Transverse colon (tissue), 4 donors: Measurements from ENCODE around the gene ME1. TPM values are rescaled to one million over a fixed set of nuclear protein-coding genes. Genes with fewer than 3 reads are reported as not detected.

Experiments used
- DNase-seq: peaks from one replicate; pipeline ENCODE4 v3.0.0-alpha.2; 2019
- H3K27ac ChIP-seq, 4 donors: fragments of 200-600 bp; sonication (generic); 2 replicates each; pipeline ENCODE4 v1.5.1; 2016 to 2018; ENCODE audit warnings: inconsistent platforms in 4 of 4
- H3K27me3 ChIP-seq: fragments of 200-600 bp; sonication (generic); 2 replicates; pipeline ENCODE4 v1.5.1; 2017; ENCODE audit warnings: inconsistent platforms
- H3K36me3 ChIP-seq, 4 donors: fragments of 200-600 bp; sonication (generic); 2 replicates each; pipeline ENCODE4 v1.5.1; 2017 to 2019; ENCODE audit warnings: inconsistent platforms in 4 of 4
- H3K4me1 ChIP-seq, 4 donors: fragments of 200-600 bp; sonication (generic); 2 replicates each; pipeline ENCODE4 v1.5.1; 2017 to 2020; ENCODE audit warnings: inconsistent platforms in 4 of 4
- H3K4me3 ChIP-seq, 4 donors: fragments of 200-600 bp; sonication (generic); 1 replicate in 1 of 4; 2 replicates in 3 of 4; pipeline versions ENCODE4 v1.5.1 to v1.6.1; 2017 to 2019; ENCODE audit warnings: inconsistent platforms in 4 of 4
- H3K9me3 ChIP-seq, 2 donors: fragments of 200-600 bp; sonication (generic); 2 replicates each; pipeline ENCODE4 v1.5.1; 2017 to 2019; ENCODE audit warnings: inconsistent platforms in 2 of 2
- CTCF ChIP-seq, 5 experiments: fragments of 200-600 bp in 3 of 5; fragments of 450-650 bp in 2 of 5; sonication (generic) in 3 of 5; IDR thresholded peaks; 1 replicate in 2 of 5; 2 replicates in 3 of 5; pipeline ENCODE4 v1.5.1; 2016 to 2017; ENCODE audit warnings: antibody characterized with exemption in 5 of 5, inconsistent platforms in 3 of 5, mild to moderate bottlenecking in 2 of 5, moderate library complexity in 1 of 5
- EP300 ChIP-seq: sonication (generic); formaldehyde crosslinking; IDR thresholded peaks from one replicate; pipeline ENCODE4 v1.6.1; 2017; ENCODE audit warnings: antibody characterized with exemption, low read depth
- POLR2A ChIP-seq: fragments of 450-650 bp; IDR thresholded peaks from one replicate; pipeline ENCODE4 v1.6.1; 2016; ENCODE audit warnings: antibody characterized with exemption, mild to moderate bottlenecking, moderate library complexity
- POLR2AphosphoS5 ChIP-seq, 3 donors: sonication (generic); formaldehyde crosslinking; IDR thresholded peaks; one replicate each; pipeline ENCODE4 v1.6.1; 2016; ENCODE audit warnings: antibody characterized with exemption in 3 of 3
- whole genome bisulfite sequencing, 2 donors: methylation state at CpG; one replicate each; pipeline ENCODE4 v1.1.5; 2018; ENCODE audit warnings: low coverage in 1 of 2; 5-methylcytosine and 5-hydroxymethylcytosine counted together
- in situ Hi-C, 4 donors: fragments of 200-750 bp; cut with MboI; loops; one replicate each; pipeline versions ENCODE4 v1.15.0 to v1.15.1; 2017; ENCODE audit warnings: low sequenced_read_pairs in 3 of 4, low pct_ligation_motif_present in 1 of 4, low pct_unique_long_range_greater_than_20kb in 1 of 4
- intact Hi-C: fragments of 100-400 bp; cut with DNase I; formaldehyde crosslinking; loops from one replicate; pipeline ENCODE4 v1.15.1; 2023; ENCODE audit warnings: low total_unique reads
- total RNA-seq, 4 donors: library from RNA; depleted of rRNA; stranded (reverse); fragments of >200 nt; gene quantifications; one replicate each; pipeline ENCODE4 v1.1.0, GENCODE V29; 2016

Gene ME1
- total RNA-seq, 4 donors from 2014 or later, result 1.9 to 36.6 (median 6.0) TPM

GRCh38 chr6:83311231-83311630 lies 119.6 kb downstream of the ME1 start:
- no peaks in the 10 kb centered on the region for H3K36me3 ChIP-seq
- no peak for TF ChIP-seq EP300
- no peak for TF ChIP-seq CTCF (IDR thresholded peaks at IDR 0.05)
- no peak for TF ChIP-seq POLR2A
- TF ChIP-seq POLR2AphosphoS5 (IDR thresholded peaks at IDR 0.05), result no peak
- H3K4me3 ChIP-seq, result no peak overlapping the region
- DNase-seq, result no peak
- intact Hi-C loops, result no loop called here
- WGBS, 2 donors, result 83 to 88% methylated on average over 1 of the region's 1 CpG
- no peaks in the 10 kb centered on the region for H3K27me3 ChIP-seq
- no peaks in the 10 kb centered on the region for H3K9me3 ChIP-seq
- no peak overlapping the region for H3K27ac ChIP-seq
- no peaks in the 10 kb centered on the region for H3K4me1 ChIP-seq
- in situ Hi-C loops, result no loop called here

GRCh38 chr6:83310046-83310445 lies 120.8 kb downstream of the ME1 start:
- intact Hi-C loops, result no loop called here
- TF ChIP-seq EP300, result no peak
- TF ChIP-seq CTCF (IDR thresholded peaks at IDR 0.05), result no peak
- TF ChIP-seq POLR2AphosphoS5 (IDR thresholded peaks at IDR 0.05), result no peak
- TF ChIP-seq POLR2A, result no peak
- no peak overlapping the region for H3K4me3 ChIP-seq
- DNase-seq, result no peak
- no peaks in the 10 kb centered on the region for H3K36me3 ChIP-seq
- H3K27me3 ChIP-seq, result no peaks in the 10 kb centered on the region
- H3K9me3 ChIP-seq, result no peaks in the 10 kb centered on the region
- WGBS, 2 donors, result 80% methylated on average over 4 of the region's 4 CpGs; no CpG with 5 or more reads in 1 of the 2 donors
- in situ Hi-C loops, result no loop called here
- H3K4me1 ChIP-seq, result no peaks in the 10 kb centered on the region
- no peak overlapping the region for H3K27ac ChIP-seq

- WGBS, 2 donors, result 57 to 66% methylated on average over 1 of the region's 1 CpG
- H3K9me3 ChIP-seq, result no peaks in the 10 kb centered on the region
- H3K27me3 ChIP-seq, result no peaks in the 10 kb centered on the region
- no peaks in the 10 kb centered on the region for H3K36me3 ChIP-seq
- in situ Hi-C loops, result no loop called here
- no peak for DNase-seq
- no peaks in the 10 kb centered on the region for H3K4me1 ChIP-seq
- intact Hi-C loops, result no loop called here
- H3K27ac ChIP-seq, result no peak overlapping the region
- TF ChIP-seq POLR2AphosphoS5 (IDR thresholded peaks at IDR 0.05) (no peak), POLR2A (no peak), CTCF (IDR thresholded peaks at IDR 0.05) (no peak), EP300 (no peak)
- no peak overlapping the region for H3K4me3 ChIP-seq
Observed at GRCh38 chr6:83309344-83309743, 121.5 kb downstream of the ME1 start.

- H3K4me3 ChIP-seq, result no peak overlapping the region
- H3K36me3 ChIP-seq, result no peaks in the 10 kb centered on the region
- H3K4me1 ChIP-seq, result no peaks in the 10 kb centered on the region
- no peak for DNase-seq
- in situ Hi-C loops, result no loop called here
- H3K9me3 ChIP-seq, result no peaks in the 10 kb centered on the region
- intact Hi-C loops, result no loop called here
- no peak overlapping the region for H3K27ac ChIP-seq
- H3K27me3 ChIP-seq, result no peaks in the 10 kb centered on the region
- no peak for TF ChIP-seq CTCF (IDR thresholded peaks at IDR 0.05)
- TF ChIP-seq EP300, result no peak
- TF ChIP-seq POLR2AphosphoS5 (IDR thresholded peaks at IDR 0.05), result no peak
- TF ChIP-seq POLR2A, result no peak
Observed at GRCh38 chr6:83308833-83309232, 122.0 kb downstream of the ME1 start.
